Natural killer cell treated with Interleukin-12 subunit alpha and Interleukin-12 subunit beta and Interleukin-15 and Interleukin-18, amount 100 ng/mL, for 72 hours (primary cell): Measurements from ENCODE around the gene PTPRG. TPM values are rescaled to one million over a fixed set of nuclear protein-coding genes. Genes with fewer than 3 reads are reported as not detected.
A peak's percentile ranks its signal among the peaks of the same experiment; 100 is the strongest.

Source experiments
- ATAC-seq, 2 donors: fragments of 150-1000 bp; cut with Tn5 transposase in 1 of 2; sonication (Bioruptor Pico), chemical (Tn5 transposase) in 1 of 2; 2 replicates each; pipeline ENCODE4 v1.10.0; 2021
- DNase-seq: peaks from one replicate; pipeline ENCODE4 v3.0.0; 2022; ENCODE audit warnings: low spot score
- H3K27ac Mint-ChIP-seq, 2 donors: 1 replicate in 1 of 2; 2 replicates in 1 of 2; pipeline ENCODE4 v1.8.0; 2022; ENCODE audit warnings: mixed read lengths in 2 of 2, mild to moderate bottlenecking in 1 of 2, moderate library complexity in 1 of 2
- H3K27me3 Mint-ChIP-seq, 2 donors: 1 replicate in 1 of 2; 2 replicates in 1 of 2; pipeline ENCODE4 v1.8.0; 2022; ENCODE audit warnings: mixed read lengths in 2 of 2
- H3K36me3 Mint-ChIP-seq: one replicate; pipeline ENCODE4 v1.8.0; 2022; ENCODE audit warnings: mixed read lengths
- H3K4me1 Mint-ChIP-seq, 2 donors: 1 replicate in 1 of 2; 2 replicates in 1 of 2; pipeline ENCODE4 v1.8.0; 2022; ENCODE audit warnings: low read depth in 2 of 2, mixed read lengths in 2 of 2, mild to moderate bottlenecking in 1 of 2
- H3K4me3 Mint-ChIP-seq: one replicate; pipeline ENCODE4 v1.8.0; 2022; ENCODE audit warnings: mixed read lengths
- H3K9me3 Mint-ChIP-seq: 2 replicates; pipeline ENCODE4 v1.8.0; 2022; ENCODE audit warnings: mixed read lengths
- total RNA-seq, 2 donors: library from RNA; stranded (reverse); gene quantifications; one replicate each; pipeline ENCODE4 v1.2.3, GENCODE V29; 2022

The PTPRG gene
- total RNA-seq, 2 donors from 2014 or later = 0.33 to 0.93 TPM

GRCh38 chr3:61892891-61893290 is 331.5 kb downstream of the PTPRG start:
- no peaks in the 10 kb centered on the region for H3K36me3 Mint-ChIP-seq
- peaks cover 6 to 8% of the 10 kb centered on the region in 2 donors for H3K4me1 Mint-ChIP-seq
- no peaks in the 10 kb centered on the region for H3K27me3 Mint-ChIP-seq
- H3K27ac Mint-ChIP-seq = no peak overlapping the region
- peaks cover 3% of the 10 kb centered on the region for H3K9me3 Mint-ChIP-seq
- H3K4me3 Mint-ChIP-seq = no peak overlapping the region
- DNase-seq (no peak), ATAC-seq (no peak)

GRCh38 chr3:61893840-61894566 is 332.6 kb downstream of the PTPRG start:
- no peaks in the 10 kb centered on the region for H3K36me3 Mint-ChIP-seq
- no peaks in the 10 kb centered on the region for H3K27me3 Mint-ChIP-seq
- H3K9me3 Mint-ChIP-seq = peaks cover 3% of the 10 kb centered on the region
- ATAC-seq (no peak), DNase-seq (no peak)
- no peak overlapping the region for H3K4me3 Mint-ChIP-seq
- H3K4me1 Mint-ChIP-seq = peaks cover 6 to 8% of the 10 kb centered on the region in 2 donors
- no peak overlapping the region for H3K27ac Mint-ChIP-seq

- ATAC-seq (peak; percentile 27 to 43), DNase-seq (no peak)
- H3K36me3 Mint-ChIP-seq = no peaks in the 10 kb centered on the region
- H3K27me3 Mint-ChIP-seq = no peaks in the 10 kb centered on the region
- no peak overlapping the region for H3K27ac Mint-ChIP-seq
- no peak overlapping the region for H3K4me3 Mint-ChIP-seq
- H3K9me3 Mint-ChIP-seq = peaks cover 3% of the 10 kb centered on the region
- peaks cover 6 to 8% of the 10 kb centered on the region in 2 donors for H3K4me1 Mint-ChIP-seq
These were observed 333.9 kb downstream of the PTPRG start for GRCh38 chr3:61894988-61895935.

GRCh38 chr3:61896251-61896650 is 334.9 kb downstream of the PTPRG start:
- Mint-ChIP-seq H3K9me3 (peaks cover 3% of the 10 kb centered on the region), H3K27ac (no peak overlapping the region), H3K36me3 (no peaks in the 10 kb centered on the region), H3K4me3 (no peak overlapping the region), H3K4me1 (peaks cover 6 to 8% of the 10 kb centered on the region in 2 donors), H3K27me3 (no peaks in the 10 kb centered on the region)
- DNase-seq (no peak), ATAC-seq (no peak)

GRCh38 chr3:61897848-61898247 is 336.5 kb downstream of the PTPRG start:
- Mint-ChIP-seq H3K4me3 (no peak overlapping the region), H3K27me3 (no peaks in the 10 kb centered on the region), H3K9me3 (peaks cover 3% of the 10 kb centered on the region), H3K4me1 (peaks cover 6 to 8% of the 10 kb centered on the region in 2 donors), H3K36me3 (no peaks in the 10 kb centered on the region), H3K27ac (no peak overlapping the region)
- DNase-seq (no peak), ATAC-seq (no peak)

- DNase-seq = no peak
- Mint-ChIP-seq H3K4me3 (no peak overlapping the region), H3K27ac (no peak overlapping the region), H3K36me3 (no peaks in the 10 kb centered on the region), H3K27me3 (no peaks in the 10 kb centered on the region), H3K4me1 (peaks cover 5 to 6% of the 10 kb centered on the region in 2 donors), H3K9me3 (peaks cover 3% of the 10 kb centered on the region)
- ATAC-seq = no peak
These were observed 338.5 kb downstream of the PTPRG start for GRCh38 chr3:61899700-61900462.

DNA sequence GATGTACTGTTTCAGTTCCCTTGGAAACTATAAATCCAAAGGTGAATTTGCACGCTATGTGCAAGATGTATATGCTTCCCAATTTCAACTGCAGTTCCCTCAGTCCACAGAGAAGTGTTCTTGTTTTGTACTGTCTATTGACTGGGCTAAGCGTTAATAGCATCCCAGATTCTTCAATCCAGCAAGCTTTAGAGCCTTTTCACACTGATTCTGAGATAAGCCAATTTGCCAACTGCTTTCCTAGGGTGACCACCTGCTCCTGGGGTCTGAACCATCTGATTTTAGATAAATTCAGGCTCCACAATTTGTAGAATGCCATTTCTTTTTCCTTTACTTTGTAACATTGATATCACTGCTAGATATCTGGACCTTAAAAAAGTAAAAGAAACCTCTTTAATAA is 340.1 kb downstream of the PTPRG start:
- Mint-ChIP-seq H3K27me3 (no peaks in the 10 kb centered on the region), H3K36me3 (no peaks in the 10 kb centered on the region), H3K4me3 (no peak overlapping the region), H3K9me3 (peaks cover 3% of the 10 kb centered on the region), H3K4me1 (no peaks in the 10 kb centered on the region), H3K27ac (no peak overlapping the region)
- no peak for ATAC-seq
- no peak for DNase-seq

DNA sequence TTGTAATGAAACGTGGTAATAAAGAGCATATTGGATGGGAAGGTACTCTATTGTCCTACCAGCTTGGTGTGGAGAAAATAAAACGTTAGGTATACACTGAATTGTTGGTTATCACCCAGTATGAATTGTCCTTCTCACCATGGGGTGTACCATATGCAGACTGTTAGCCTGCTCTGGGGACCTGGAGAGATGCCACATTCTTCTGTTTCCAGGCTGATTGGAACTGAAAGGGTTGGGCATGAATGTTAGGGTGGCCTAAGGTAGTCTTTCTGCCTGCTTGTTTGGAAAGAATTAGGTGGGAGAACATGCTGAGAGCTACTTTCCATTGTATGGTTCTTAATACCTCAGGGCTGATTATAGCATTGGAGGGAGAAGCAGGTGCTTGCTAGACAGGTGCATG is 340.6 kb downstream of the PTPRG start:
- ATAC-seq (no peak), DNase-seq (no peak)
- peaks cover 3% of the 10 kb centered on the region for H3K9me3 Mint-ChIP-seq
- no peaks in the 10 kb centered on the region for H3K27me3 Mint-ChIP-seq
- no peaks in the 10 kb centered on the region for H3K4me1 Mint-ChIP-seq
- no peak overlapping the region for H3K4me3 Mint-ChIP-seq
- no peak overlapping the region for H3K27ac Mint-ChIP-seq
- no peaks in the 10 kb centered on the region for H3K36me3 Mint-ChIP-seq

DNA sequence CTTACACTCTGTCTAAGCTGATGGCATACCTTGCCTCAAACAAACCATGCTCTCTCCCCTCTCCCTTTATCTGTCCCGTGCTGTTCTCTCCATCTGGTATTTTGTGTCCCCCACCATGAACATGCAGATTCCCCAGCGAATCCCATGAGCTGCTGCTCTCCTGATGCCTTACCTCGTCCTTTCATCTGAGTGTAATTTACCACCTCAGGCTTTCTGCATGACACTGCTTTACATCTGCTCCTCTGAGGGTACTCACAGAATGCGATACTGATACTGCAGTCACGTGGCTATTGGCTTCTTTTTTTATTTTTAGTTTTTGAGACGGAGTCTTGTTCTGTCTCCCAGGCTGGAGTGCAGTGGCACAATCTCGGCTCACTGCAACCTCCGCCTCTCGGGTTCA is 341.7 kb downstream of the PTPRG start:
- no peak for DNase-seq
- no peaks in the 10 kb centered on the region for H3K9me3 Mint-ChIP-seq
- ATAC-seq = no peak
- no peak overlapping the region for H3K27ac Mint-ChIP-seq
- H3K4me1 Mint-ChIP-seq = no peaks in the 10 kb centered on the region
- H3K36me3 Mint-ChIP-seq = no peaks in the 10 kb centered on the region
- H3K27me3 Mint-ChIP-seq = no peaks in the 10 kb centered on the region
- no peak overlapping the region for H3K4me3 Mint-ChIP-seq

DNA sequence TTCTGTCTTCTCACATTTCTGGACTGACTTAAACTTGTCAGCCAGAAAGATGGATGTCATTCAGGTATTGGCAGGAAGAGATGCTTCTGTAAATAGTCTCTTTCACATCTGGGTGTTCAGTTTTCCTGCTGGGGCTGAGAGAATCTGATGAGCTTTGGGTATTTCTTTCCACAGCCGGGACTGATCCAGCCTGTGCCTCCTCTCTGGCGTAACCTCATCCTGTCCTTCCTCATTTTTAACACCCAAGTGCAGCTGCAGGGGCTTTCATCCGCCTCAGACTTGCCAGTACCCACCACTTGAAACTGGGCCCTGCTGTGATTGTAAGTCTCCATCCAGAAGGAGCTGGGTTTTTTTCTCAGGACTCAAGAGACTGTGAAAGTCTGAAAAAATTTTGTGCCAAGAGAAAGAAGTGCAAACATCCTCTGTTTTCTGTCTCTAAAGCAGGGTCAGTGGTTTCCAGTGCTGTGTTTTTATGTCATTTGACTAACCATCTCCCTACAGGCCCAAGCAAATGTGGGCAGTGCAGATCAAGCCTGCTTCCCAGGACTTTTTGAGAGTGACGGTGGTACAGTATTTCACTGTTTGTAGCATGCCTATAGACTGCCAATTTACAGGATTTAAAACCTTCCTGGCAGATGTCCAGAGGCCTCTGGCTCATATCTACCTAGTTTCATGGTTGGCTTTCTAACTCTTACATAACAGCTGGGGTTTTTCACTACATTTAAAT is 342.7 kb downstream of the PTPRG start:
- ATAC-seq = no peak

DNA sequence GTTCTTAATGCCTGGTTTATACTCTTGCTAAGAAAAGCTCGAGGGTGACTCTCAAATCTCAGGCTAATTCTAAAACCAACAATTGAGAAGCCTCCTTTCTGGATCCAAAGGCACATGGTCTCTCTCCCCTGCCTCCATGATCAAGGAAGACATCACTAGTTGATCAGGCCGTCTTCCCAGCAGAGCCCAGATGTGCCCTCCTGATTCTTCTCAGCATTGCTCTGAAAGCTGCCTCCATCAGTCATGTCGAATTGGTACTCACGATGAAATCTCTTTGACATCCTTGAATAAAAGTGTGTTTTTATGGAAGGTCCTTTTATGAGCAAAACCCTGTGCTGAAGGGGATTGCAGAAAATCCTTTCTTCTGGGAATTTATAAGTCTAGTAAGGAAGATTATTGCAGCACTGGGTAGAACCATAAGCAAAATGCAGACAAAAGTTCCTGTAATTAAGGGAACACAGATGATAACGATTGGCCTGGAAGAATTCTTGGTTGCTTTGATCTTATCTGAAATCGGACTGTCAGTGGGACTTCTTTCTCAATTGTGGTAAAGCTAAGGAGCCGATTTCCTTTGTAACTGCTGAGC is 345.9 kb downstream of the PTPRG start:
- DNase-seq (no peak), ATAC-seq (no peak)
- Mint-ChIP-seq H3K4me3 (no peak overlapping the region), H3K27ac (no peak overlapping the region), H3K27me3 (peaks cover 0 to 4% of the 10 kb centered on the region in 2 donors), H3K4me1 (no peaks in the 10 kb centered on the region), H3K36me3 (no peaks in the 10 kb centered on the region), H3K9me3 (peaks cover 6% of the 10 kb centered on the region)

More for the DNA sequence above, 342.7 kb downstream of the PTPRG start:
- DNase-seq = no peak
- no peaks in the 10 kb centered on the region for H3K4me1 Mint-ChIP-seq
- no peaks in the 10 kb centered on the region for H3K9me3 Mint-ChIP-seq
- H3K36me3 Mint-ChIP-seq = no peaks in the 10 kb centered on the region
- no peaks in the 10 kb centered on the region for H3K27me3 Mint-ChIP-seq
- no peak overlapping the region for H3K27ac Mint-ChIP-seq
- H3K4me3 Mint-ChIP-seq = no peak overlapping the region

GRCh38 chr3:61908382-61908781 is 347.0 kb downstream of the PTPRG start:
- Mint-ChIP-seq H3K9me3 (peaks cover 6% of the 10 kb centered on the region), H3K27me3 (peaks cover 0 to 4% of the 10 kb centered on the region in 2 donors), H3K27ac (no peak overlapping the region), H3K36me3 (no peaks in the 10 kb centered on the region), H3K4me1 (no peaks in the 10 kb centered on the region), H3K4me3 (no peak overlapping the region)
- ATAC-seq (no peak), DNase-seq (no peak)

GRCh38 chr3:61910732-61911131 is 349.4 kb downstream of the PTPRG start:
- H3K4me3 Mint-ChIP-seq = no peak overlapping the region
- H3K36me3 Mint-ChIP-seq = no peaks in the 10 kb centered on the region
- no peak overlapping the region for H3K27ac Mint-ChIP-seq
- peaks cover 6% of the 10 kb centered on the region for H3K9me3 Mint-ChIP-seq
- DNase-seq (no peak), ATAC-seq (no peak)
- peaks cover 0 to 4% of the 10 kb centered on the region in 2 donors for H3K27me3 Mint-ChIP-seq
- no peaks in the 10 kb centered on the region for H3K4me1 Mint-ChIP-seq
